ENCODE results near the gene AIFM1.

The AIFM1 gene

GRCh38 chrX:130097507-130098209 is 68.0 kb downstream of the AIFM1 start:
- in situ Hi-C loops (cut with MboI; ENCODE audit: low sequenced_read_pairs), result no loop called here

GRCh38 chrX:130095249-130096030 is 70.2 kb downstream of the AIFM1 start:
- in situ Hi-C loops (cut with MboI; ENCODE audit: low sequenced_read_pairs), result no loop called here

- in situ Hi-C loops (cut with MboI; ENCODE audit: low sequenced_read_pairs), result no loop called here
These were observed 70.9 kb downstream of the AIFM1 start for GRCh38 chrX:130094696-130095095.

- in situ Hi-C loops (cut with MboI; ENCODE audit: low sequenced_read_pairs), result no loop called here
These were observed 72.4 kb downstream of the AIFM1 start for GRCh38 chrX:130093271-130093670.

- in situ Hi-C loops (cut with MboI; ENCODE audit: low sequenced_read_pairs), result no loop called here
These were observed 73.6 kb downstream of the AIFM1 start for GRCh38 chrX:130091980-130092522.

- in situ Hi-C loops (cut with MboI; ENCODE audit: low sequenced_read_pairs), result no loop called here
These were observed 75.3 kb downstream of the AIFM1 start for GRCh38 chrX:130090364-130090763.

- in situ Hi-C loops (cut with MboI; ENCODE audit: low sequenced_read_pairs), result no loop called here
These were observed 79.0 kb downstream of the AIFM1 start for GRCh38 chrX:130086447-130087206.

- in situ Hi-C loops (cut with MboI; ENCODE audit: low sequenced_read_pairs), result no loop called here
These were observed 79.8 kb downstream of the AIFM1 start for GRCh38 chrX:130085551-130086446.

GRCh38 chrX:130084631-130085237 is 80.9 kb downstream of the AIFM1 start:
- in situ Hi-C loops (cut with MboI; ENCODE audit: low sequenced_read_pairs), result no loop called here

GRCh38 chrX:130083656-130084382 is 81.8 kb downstream of the AIFM1 start:
- in situ Hi-C loops (cut with MboI; ENCODE audit: low sequenced_read_pairs), result no loop called here

- in situ Hi-C loops (cut with MboI; ENCODE audit: low sequenced_read_pairs), result no loop called here
These were observed 82.5 kb downstream of the AIFM1 start for GRCh38 chrX:130083107-130083490.

GRCh38 chrX:130082244-130083106 is 83.2 kb downstream of the AIFM1 start:
- in situ Hi-C loops (cut with MboI; ENCODE audit: low sequenced_read_pairs), result no loop called here

- in situ Hi-C loops (cut with MboI; ENCODE audit: low sequenced_read_pairs), result no loop called here
These were observed 84.1 kb downstream of the AIFM1 start for GRCh38 chrX:130081421-130082045.

- in situ Hi-C loops (cut with MboI; ENCODE audit: low sequenced_read_pairs), result no loop called here
These were observed 84.8 kb downstream of the AIFM1 start for GRCh38 chrX:130080791-130081367.

GRCh38 chrX:130079824-130080406 is 85.7 kb downstream of the AIFM1 start:
- in situ Hi-C loops (cut with MboI; ENCODE audit: low sequenced_read_pairs), result loop anchor here (10.0 kb wide), 1 partner anchor 45 kb away; no protein-coding TSS in a partner anchor
